Sciatic nerve (tissue), 1 donor: ENCODE measurements around the gene LRRC3. TPM values are rescaled to one million over a fixed set of nuclear protein-coding genes. Genes with fewer than 3 reads are reported as not detected.

ENCODE experiments used
- total RNA-seq: library from RNA; stranded (reverse); fragmentation: NEBNext Ultra II Directional; extraction: Animal tissue kit (Norgen Biotek cat#: 25700); gene quantifications from one replicate; pipeline ENCODE4 v1.2.1, GENCODE V29; 2021
- donor health status: DM: no; HTN: no; CAD: no.

The LRRC3 gene
- total RNA-seq, 1 donor from 2014 or later = 6.8 TPM

Other genes with a start within 250 kb of the LRRC3 start
- 5.3 TPM for gene ICOSLG, start 214.6 kb upstream of the LRRC3 start, total RNA-seq
- not detected for gene DNMT3L, start 193.6 kb upstream of the LRRC3 start, total RNA-seq
- gene AIRE, start 169.6 kb upstream of the LRRC3 start, total RNA-seq = 0.13 TPM
- 189 TPM for gene PFKL, start 155.5 kb upstream of the LRRC3 start, total RNA-seq
- gene CFAP410, start 116.1 kb upstream of the LRRC3 start, total RNA-seq = 26.7 TPM
- gene TRPM2, start 101.9 kb upstream of the LRRC3 start, total RNA-seq = 9.9 TPM
- not detected for gene KRTAP10-1, start 84.7 kb downstream of the LRRC3 start, total RNA-seq
- not detected for gene KRTAP10-2, start 96.0 kb downstream of the LRRC3 start, total RNA-seq
- not detected for gene KRTAP10-3, start 103.3 kb downstream of the LRRC3 start, total RNA-seq
- gene KRTAP10-4, start 118.2 kb downstream of the LRRC3 start, total RNA-seq = not detected
- not detected for gene KRTAP10-5, start 125.1 kb downstream of the LRRC3 start, total RNA-seq
- not detected for gene KRTAP10-6, start 137.0 kb downstream of the LRRC3 start, total RNA-seq
- gene KRTAP10-7, start 145.1 kb downstream of the LRRC3 start, total RNA-seq = not detected
- gene KRTAP10-8, start 156.6 kb downstream of the LRRC3 start, total RNA-seq = not detected
- not detected for gene KRTAP10-9, start 171.6 kb downstream of the LRRC3 start, total RNA-seq
- not detected for gene KRTAP10-10, start 181.8 kb downstream of the LRRC3 start, total RNA-seq
- not detected for gene KRTAP10-11, start 190.9 kb downstream of the LRRC3 start, total RNA-seq
- not detected for gene KRTAP12-4, start 199.1 kb downstream of the LRRC3 start, total RNA-seq
- not detected for gene KRTAP12-3, start 202.4 kb downstream of the LRRC3 start, total RNA-seq
- not detected for gene KRTAP12-2, start 211.4 kb downstream of the LRRC3 start, total RNA-seq
- not detected for gene KRTAP12-1, start 226.7 kb downstream of the LRRC3 start, total RNA-seq
- gene KRTAP10-12, start 241.7 kb downstream of the LRRC3 start, total RNA-seq = not detected